ENCODE data around the gene MANBA. TPM values are rescaled to one million over a fixed set of nuclear protein-coding genes. Genes with fewer than 3 reads are reported as not detected.
"Not testable (repeated sequence)": the region's sequence is repeated elsewhere in the genome, so short reads cannot be mapped to it uniquely, and the experiment has no call there.

Gene MANBA
- total RNA-seq, 1 donor from 2014 or later = 24.8 TPM

GRCh38 chr4:102774254-102774653 is 13.5 kb upstream of the MANBA start:
- DNase-seq (ENCODE audit: missing footprints) = no peak
- ATAC-seq = peak; percentile 70
- intact Hi-C loops (cut with DNase I) = no loop called here

- ATAC-seq (no peak), DNase-seq (ENCODE audit: missing footprints) (no peak)
- intact Hi-C loops (cut with DNase I) = no loop called here
These were observed 12.1 kb upstream of the MANBA start for GRCh38 chr4:102772738-102773340.

GRCh38 chr4:102764901-102765300 is 4.1 kb upstream of the MANBA start:
- ATAC-seq (no peak), DNase-seq (ENCODE audit: missing footprints) (no peak)
- intact Hi-C loops (cut with DNase I) = no loop called here

GRCh38 chr4:102761906-102762305 is 1.1 kb upstream of the MANBA start:
- DNase-seq (ENCODE audit: missing footprints) = no peak
- ATAC-seq = no peak
- intact Hi-C loops (cut with DNase I) = loop anchor here (2.0 kb wide), 1 partner anchor 65 kb away; the partner anchor contains the start of gene UBE2D3

- intact Hi-C loops (cut with DNase I) = loop anchor here (2.0 kb wide), 1 partner anchor 66 kb away; the partner anchor contains the start of gene UBE2D3
- DNase-seq (ENCODE audit: missing footprints) (no peak), ATAC-seq (peak; percentile 12)
These were observed 531 bp upstream of the MANBA start for GRCh38 chr4:102761296-102761701.

GRCh38 chr4:102759831-102760644 is 730 bp downstream of the MANBA start:
- peak; percentile 70 for ATAC-seq
- no peak for DNase-seq (ENCODE audit: missing footprints)
- intact Hi-C loops (cut with DNase I) = loop anchor here (2.0 kb wide), 1 partner anchor 67 kb away; the partner anchor contains the start of gene UBE2D3

- intact Hi-C loops (cut with DNase I) = no loop called here
- DNase-seq (ENCODE audit: missing footprints) (no peak), ATAC-seq (no peak)
These were observed 2.3 kb downstream of the MANBA start for GRCh38 chr4:102758241-102759160.

- intact Hi-C loops (cut with DNase I) = no loop called here
- no peak for ATAC-seq
- no peak for DNase-seq (ENCODE audit: missing footprints)
These were observed 3.1 kb downstream of the MANBA start for GRCh38 chr4:102757681-102758080.

- intact Hi-C loops (cut with DNase I) = no loop called here
- DNase-seq (ENCODE audit: missing footprints) = no peak
- ATAC-seq = no peak
These were observed 6.7 kb downstream of the MANBA start for GRCh38 chr4:102754044-102754443.

- intact Hi-C loops (cut with DNase I) = no loop called here
- DNase-seq (ENCODE audit: missing footprints) = no peak
- ATAC-seq = no peak
These were observed 8.8 kb downstream of the MANBA start for GRCh38 chr4:102751941-102752340.

- ATAC-seq; intact Hi-C loops (cut with DNase I): not testable (repeated sequence)
- DNase-seq (ENCODE audit: missing footprints) = peak; percentile 75
These were observed 17.4 kb downstream of the MANBA start for GRCh38 chr4:102743352-102743751.

- DNase-seq (ENCODE audit: missing footprints); intact Hi-C loops (cut with DNase I); ATAC-seq: not testable (repeated sequence)
These were observed 22.0 kb downstream of the MANBA start for GRCh38 chr4:102738802-102739201.

- intact Hi-C loops (cut with DNase I) = no loop called here
- ATAC-seq = no peak
These were observed 23.9 kb downstream of the MANBA start for GRCh38 chr4:102736636-102737549.

GRCh38 chr4:102735582-102735981 is 25.2 kb downstream of the MANBA start:
- no peak for ATAC-seq
- intact Hi-C loops (cut with DNase I) = no loop called here
- no peak for DNase-seq (ENCODE audit: missing footprints)

More at GRCh38 chr4:102736636-102737549, 23.9 kb downstream of the MANBA start:
- DNase-seq (ENCODE audit: missing footprints) = no peak

GRCh38 chr4:102734591-102735385 is 26.0 kb downstream of the MANBA start:
- intact Hi-C loops (cut with DNase I) = no loop called here
- ATAC-seq (peak; percentile 58), DNase-seq (ENCODE audit: missing footprints) (no peak)

GRCh38 chr4:102734116-102734515 is 26.7 kb downstream of the MANBA start:
- intact Hi-C loops (cut with DNase I) = no loop called here
- ATAC-seq (no peak), DNase-seq (ENCODE audit: missing footprints) (no peak)

- no peak for ATAC-seq
- intact Hi-C loops (cut with DNase I) = no loop called here
- no peak for DNase-seq (ENCODE audit: missing footprints)
These were observed 27.7 kb downstream of the MANBA start for GRCh38 chr4:102733084-102733483.
